Measurements from ENCODE around the gene HEXIM2.

The HEXIM2 gene

DNA sequence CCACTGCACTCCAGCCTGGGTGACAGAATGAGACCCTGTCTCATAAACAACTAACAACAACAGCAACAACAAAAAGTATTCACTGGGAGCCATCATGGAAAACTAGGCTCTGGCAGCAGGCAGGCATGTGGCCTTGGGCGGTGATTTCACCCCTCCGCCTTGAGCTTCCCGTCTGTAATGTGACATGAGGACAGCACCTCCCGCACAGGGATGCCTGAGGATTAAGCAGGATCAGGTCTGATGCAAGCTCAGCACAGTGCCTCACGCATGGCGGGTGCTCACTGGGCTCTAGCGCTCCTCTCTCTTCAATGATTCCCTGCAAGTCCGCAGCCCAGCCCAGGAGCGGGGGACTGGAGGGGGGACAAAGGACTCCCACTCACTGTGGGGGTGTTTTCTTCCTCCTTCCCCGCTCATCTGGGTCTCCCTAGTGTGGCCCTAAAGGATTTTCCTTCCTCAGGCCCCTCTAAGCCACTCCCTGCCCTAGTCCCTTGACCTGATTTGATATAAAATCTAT is 32.2 kb upstream of the HEXIM2 start:
- Histone ChIP-seq H3K36me3 (ENCODE audit: insufficient read depth, low read length) (no peaks in the 10 kb centered on the region), H3K4me2 (ENCODE audit: low read length) (no peak overlapping the region), H3K4me3 (ENCODE audit: low read length) (no peak overlapping the region), H3K4me1 (ENCODE audit: control insufficient read depth, insufficient read depth, low read length) (peaks cover 43% of the 10 kb centered on the region), H3K9ac (ENCODE audit: low read depth, low read length) (no peak overlapping the region), H3K9me3 (replicated peaks; ENCODE audit: low read length) (no peaks in the 10 kb centered on the region), H3K27me3 (ENCODE audit: control insufficient read depth, insufficient read depth, low read length) (no peaks in the 10 kb centered on the region)

DNA sequence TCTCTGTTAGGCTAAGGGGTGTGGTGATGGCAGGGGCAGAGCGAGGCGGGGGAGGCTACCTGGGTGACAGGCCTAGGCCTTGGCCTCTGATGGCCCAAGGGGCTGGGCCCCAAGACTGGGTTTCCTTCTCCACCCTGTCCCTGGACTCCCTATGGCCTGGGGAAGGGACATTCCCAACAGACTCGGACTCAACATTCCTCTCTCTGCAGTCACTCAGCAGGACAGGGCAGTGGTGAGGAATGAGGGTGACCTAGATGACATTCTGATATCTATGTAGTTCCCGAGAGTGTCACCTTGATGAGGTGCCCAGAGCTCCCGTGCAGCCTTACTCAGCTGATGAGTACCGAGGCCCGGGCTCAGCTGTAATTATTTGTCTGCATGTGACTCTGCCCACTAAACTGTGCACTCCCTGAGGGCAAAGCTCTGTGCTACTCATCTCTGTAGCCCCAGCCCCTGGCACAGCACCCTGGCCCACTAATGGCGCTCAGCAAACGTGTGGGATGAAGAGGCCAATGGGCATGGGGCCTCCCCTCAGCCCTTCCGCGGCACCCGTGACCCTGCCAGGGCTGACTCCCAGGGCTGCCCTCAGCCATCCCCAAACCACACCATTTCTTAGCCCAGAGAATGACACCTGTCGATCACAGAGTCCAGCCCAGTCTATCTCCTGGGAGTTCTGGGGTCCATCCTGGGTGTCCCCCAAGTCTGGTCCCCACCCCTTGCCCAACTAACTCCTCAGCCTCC is 31.6 kb upstream of the HEXIM2 start:
- no peak overlapping the region for H3K4me2 ChIP-seq (ENCODE audit: low read length)
- H3K4me1 ChIP-seq (ENCODE audit: control insufficient read depth, insufficient read depth, low read length) = peaks cover 39% of the 10 kb centered on the region
- H3K4me3 ChIP-seq (ENCODE audit: low read length) = no peak overlapping the region
- no peaks in the 10 kb centered on the region for H3K27me3 ChIP-seq (ENCODE audit: control insufficient read depth, insufficient read depth, low read length)
- H3K9me3 ChIP-seq (replicated peaks; ENCODE audit: low read length) = no peaks in the 10 kb centered on the region
- H3K9ac ChIP-seq (ENCODE audit: low read depth, low read length) = no peak overlapping the region
- no peaks in the 10 kb centered on the region for H3K36me3 ChIP-seq (ENCODE audit: insufficient read depth, low read length)

DNA sequence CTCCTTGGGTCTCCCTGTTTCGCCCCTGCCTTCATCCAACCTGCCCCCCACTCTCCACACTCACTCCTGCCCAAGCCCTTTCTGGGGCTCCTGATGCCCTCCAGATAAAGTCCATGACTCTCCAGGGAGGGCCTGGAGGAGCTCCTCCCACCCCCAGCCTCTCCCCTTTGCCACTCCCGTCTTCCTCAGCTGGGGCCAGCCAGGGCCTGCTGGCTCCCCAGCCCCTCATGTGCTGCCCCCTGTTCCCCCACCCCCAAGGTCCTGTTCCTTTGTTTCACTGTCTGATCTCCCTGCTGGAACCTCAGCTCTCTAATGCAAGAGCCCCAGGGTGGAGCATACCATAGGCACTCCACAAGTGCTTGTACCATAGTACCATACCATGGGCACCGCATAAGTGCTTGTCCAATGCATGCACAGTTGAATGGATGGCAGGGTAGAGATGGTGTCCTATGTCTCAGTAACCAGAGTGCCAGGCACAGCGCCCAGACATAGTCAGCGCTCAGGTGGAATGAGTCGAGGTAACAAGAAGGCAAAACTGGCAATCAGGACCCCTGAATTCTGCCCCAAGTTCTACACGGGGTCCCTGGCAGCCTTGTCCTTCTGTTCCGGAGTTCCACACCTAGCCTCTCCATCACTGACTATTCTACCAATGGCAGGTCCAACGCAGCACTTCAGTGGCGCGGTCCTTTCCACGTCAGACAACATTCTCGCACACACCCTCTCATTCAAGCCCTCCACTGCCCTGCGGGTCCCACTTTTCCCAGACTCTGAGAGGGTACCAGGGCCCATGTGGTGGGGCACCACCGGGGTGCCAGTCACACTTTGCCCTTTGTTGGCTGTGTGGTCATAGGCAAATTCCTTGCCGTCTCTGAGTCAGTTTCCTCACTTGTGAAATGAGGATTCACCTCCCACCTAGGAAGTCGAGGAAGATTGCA is 30.7 kb upstream of the HEXIM2 start:
- H3K4me1 ChIP-seq (ENCODE audit: control insufficient read depth, insufficient read depth, low read length) = peaks cover 43% of the 10 kb centered on the region
- no peaks in the 10 kb centered on the region for H3K36me3 ChIP-seq (ENCODE audit: insufficient read depth, low read length)
- H3K9me3 ChIP-seq (replicated peaks; ENCODE audit: low read length) = no peaks in the 10 kb centered on the region
- peak overlapping the region; percentile 100 for H3K4me2 ChIP-seq (ENCODE audit: low read length)
- H3K27me3 ChIP-seq (ENCODE audit: control insufficient read depth, insufficient read depth, low read length) = no peaks in the 10 kb centered on the region
- peak overlapping the region; percentile 96 for H3K4me3 ChIP-seq (ENCODE audit: low read length)
- no peak overlapping the region for H3K9ac ChIP-seq (ENCODE audit: low read depth, low read length)

DNA sequence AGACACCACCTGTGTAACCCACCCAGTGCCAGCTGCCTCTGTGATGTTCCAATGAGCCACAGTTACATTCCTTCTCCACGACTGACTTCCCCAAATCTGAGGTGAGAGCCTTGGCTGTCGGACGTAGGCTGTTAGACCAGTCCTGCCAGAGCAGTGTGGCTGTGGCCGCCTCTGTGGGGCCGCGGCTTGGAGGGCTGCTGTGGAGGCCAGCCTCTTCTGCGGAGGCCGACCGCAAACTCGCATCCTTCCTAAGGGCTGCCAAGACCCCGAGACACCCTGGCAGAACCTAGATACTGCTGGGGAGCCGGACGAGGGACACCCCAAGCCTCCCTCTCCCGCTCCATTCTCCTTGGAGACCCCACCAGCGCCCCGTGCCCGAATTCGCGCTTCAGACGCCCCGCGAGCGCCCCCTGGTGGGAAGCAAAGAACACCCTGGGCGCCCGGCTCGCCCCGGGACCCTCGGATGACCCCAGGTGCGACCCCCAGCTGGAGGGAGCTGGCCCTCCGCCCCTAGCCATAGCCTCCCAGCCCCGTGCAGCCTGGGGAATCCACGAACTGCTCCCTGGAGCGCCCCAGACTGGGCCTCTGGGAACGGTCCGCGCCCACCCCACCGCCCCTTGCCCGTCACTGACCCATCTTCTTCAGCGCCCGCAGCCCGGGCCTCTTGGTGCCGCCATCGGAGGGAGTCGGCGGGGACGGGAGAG is 29.9 kb upstream of the HEXIM2 start:
- Histone ChIP-seq H3K4me1 (ENCODE audit: control insufficient read depth, insufficient read depth, low read length) (peaks cover 46% of the 10 kb centered on the region), H3K4me2 (ENCODE audit: low read length) (peak overlapping the region; percentile 100), H3K9ac (ENCODE audit: low read depth, low read length) (peak overlapping the region; percentile 91), H3K27me3 (ENCODE audit: control insufficient read depth, insufficient read depth, low read length) (no peaks in the 10 kb centered on the region), H3K36me3 (ENCODE audit: insufficient read depth, low read length) (no peaks in the 10 kb centered on the region), H3K4me3 (ENCODE audit: low read length) (peak overlapping the region; percentile 96), H3K9me3 (replicated peaks; ENCODE audit: low read length) (no peaks in the 10 kb centered on the region)

DNA sequence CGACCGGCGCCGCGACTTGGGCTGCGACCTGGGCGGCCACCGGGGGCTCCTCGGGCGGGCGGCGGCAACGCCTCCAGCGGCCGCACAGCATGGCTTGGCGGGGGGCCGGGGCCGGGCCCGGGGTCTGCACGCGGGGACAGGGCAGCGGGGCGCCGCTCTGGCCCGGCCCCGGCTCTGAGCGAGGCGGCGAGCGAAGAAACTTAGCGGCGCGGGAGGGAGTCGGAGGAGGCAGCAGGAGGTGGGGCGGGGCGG is 29.4 kb upstream of the HEXIM2 start, which contains the start of gene PLCD3:
PLCD3 (minus strand) TSS at position 196 of the 252 bp plus-strand sequence; CDS start at position 91, 105 bp downstream.
- Histone ChIP-seq H3K36me3 (ENCODE audit: insufficient read depth, low read length) (no peaks in the 10 kb centered on the region), H3K4me1 (ENCODE audit: control insufficient read depth, insufficient read depth, low read length) (peaks cover 44% of the 10 kb centered on the region), H3K9ac (ENCODE audit: low read depth, low read length) (peak within 1 kb of the TSS; percentile 91), H3K27me3 (ENCODE audit: control insufficient read depth, insufficient read depth, low read length) (no peaks in the 10 kb centered on the region), H3K4me3 (ENCODE audit: low read length) (peak within 1 kb of the TSS; percentile 96), H3K4me2 (ENCODE audit: low read length) (peak within 1 kb of the TSS; percentile 100), H3K9me3 (replicated peaks; ENCODE audit: low read length) (no peaks in the 10 kb centered on the region)

DNA sequence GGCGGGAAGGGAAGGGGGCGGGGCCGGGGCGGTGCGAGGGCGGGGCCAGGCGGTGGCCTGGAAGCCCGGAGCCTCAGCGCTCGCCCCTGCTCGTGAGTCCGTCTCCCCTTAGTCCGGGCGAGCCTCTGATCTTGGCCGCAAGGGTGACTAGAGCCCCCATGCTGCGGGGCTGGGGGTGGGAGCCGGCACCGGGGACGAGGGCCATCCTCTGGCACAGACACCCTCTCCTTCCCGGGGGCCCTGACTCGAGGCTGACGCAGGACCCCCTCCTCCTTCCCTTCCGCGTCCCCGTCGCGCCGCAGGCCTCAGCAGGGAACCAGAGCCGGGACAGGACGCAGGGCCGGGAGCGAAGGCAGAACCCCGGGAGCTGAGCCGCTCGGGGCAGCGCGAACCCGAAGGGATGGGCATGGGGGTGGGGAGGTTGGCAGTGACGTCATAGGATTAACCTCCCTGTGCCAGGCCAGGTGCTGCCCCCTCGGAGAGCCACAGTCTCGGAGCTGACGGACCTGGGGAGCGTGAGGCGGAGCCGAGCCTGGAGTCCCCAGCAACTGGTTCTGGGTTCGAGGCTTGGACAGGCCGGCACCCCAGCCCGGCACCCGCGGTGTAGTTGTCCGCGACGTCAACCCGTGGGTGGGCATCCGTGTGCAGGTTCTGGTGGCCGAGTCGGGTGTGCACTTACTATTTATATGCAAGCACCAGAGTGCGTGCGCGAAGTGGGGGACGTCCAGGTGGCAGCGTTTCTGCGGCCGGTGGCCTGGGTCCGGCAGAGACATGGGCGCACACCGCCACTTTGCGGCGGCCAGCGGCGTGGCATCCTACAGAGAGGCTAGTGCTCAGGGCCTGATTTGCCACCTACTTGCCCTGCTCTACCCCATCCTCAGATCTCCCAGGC is 28.9 kb upstream of the HEXIM2 start:
- Histone ChIP-seq H3K9me3 (replicated peaks; ENCODE audit: low read length) (no peaks in the 10 kb centered on the region), H3K9ac (ENCODE audit: low read depth, low read length) (peak overlapping the region; percentile 91), H3K36me3 (ENCODE audit: insufficient read depth, low read length) (no peaks in the 10 kb centered on the region), H3K4me2 (ENCODE audit: low read length) (peak overlapping the region; percentile 100), H3K4me3 (ENCODE audit: low read length) (peak overlapping the region; percentile 96), H3K27me3 (ENCODE audit: control insufficient read depth, insufficient read depth, low read length) (no peaks in the 10 kb centered on the region), H3K4me1 (ENCODE audit: control insufficient read depth, insufficient read depth, low read length) (peaks cover 38% of the 10 kb centered on the region)

DNA sequence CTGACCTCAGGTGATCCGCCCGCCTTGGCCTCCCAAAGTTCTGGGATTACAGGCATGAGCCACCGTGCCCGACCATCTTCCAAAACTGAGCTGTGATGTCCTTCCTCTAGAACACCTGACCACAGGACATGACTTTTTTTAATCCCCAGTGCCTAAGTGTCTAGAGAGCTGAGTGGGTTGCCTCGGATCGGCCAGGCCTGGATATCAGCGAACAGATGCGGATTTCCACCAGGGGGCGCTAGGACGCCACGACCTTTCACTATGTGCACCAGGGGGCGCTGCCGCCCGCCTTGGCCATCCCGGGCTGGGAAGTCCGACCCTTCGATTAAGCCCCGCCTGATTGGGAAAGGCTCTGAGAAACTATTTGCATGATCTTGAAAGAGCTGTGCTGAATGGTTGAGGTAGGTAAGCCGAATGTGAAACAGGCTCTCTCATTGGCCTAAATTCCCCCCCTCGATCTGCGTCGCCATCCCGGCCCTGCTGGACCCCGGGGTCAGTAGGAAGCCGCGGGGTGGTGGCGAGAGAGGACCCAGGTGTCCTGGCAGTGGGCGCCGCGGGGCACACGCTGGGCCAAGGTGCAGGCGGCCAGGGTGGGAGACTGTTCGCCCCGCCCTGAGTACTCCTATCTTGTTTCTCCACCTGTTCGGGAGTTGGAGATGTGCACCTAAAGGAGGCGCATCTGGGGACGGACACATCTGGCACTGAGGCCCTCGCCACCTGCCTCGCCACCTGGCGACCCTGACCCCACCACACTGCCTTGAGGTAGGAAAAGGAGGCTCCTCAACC is 26.3 kb upstream of the HEXIM2 start, which contains the start of gene ACBD4:
ACBD4 (plus strand) TSS at position 496 of the 786 bp plus-strand sequence. CDS start 458 bp downstream, outside the sequence.
- peaks cover 21% of the 10 kb centered on the region for H3K4me1 ChIP-seq (ENCODE audit: control insufficient read depth, insufficient read depth, low read length)
- peak within 1 kb of the TSS; percentile 72 for H3K9ac ChIP-seq (ENCODE audit: low read depth, low read length)
- no peaks in the 10 kb centered on the region for H3K27me3 ChIP-seq (ENCODE audit: control insufficient read depth, insufficient read depth, low read length)
- H3K9me3 ChIP-seq (replicated peaks; ENCODE audit: low read length) = no peaks in the 10 kb centered on the region
- H3K4me2 ChIP-seq (ENCODE audit: low read length) = peak within 1 kb of the TSS; percentile 95
- H3K4me3 ChIP-seq (ENCODE audit: low read length) = peak within 1 kb of the TSS; percentile 80
- H3K36me3 ChIP-seq (ENCODE audit: insufficient read depth, low read length) = no peaks in the 10 kb centered on the region

DNA sequence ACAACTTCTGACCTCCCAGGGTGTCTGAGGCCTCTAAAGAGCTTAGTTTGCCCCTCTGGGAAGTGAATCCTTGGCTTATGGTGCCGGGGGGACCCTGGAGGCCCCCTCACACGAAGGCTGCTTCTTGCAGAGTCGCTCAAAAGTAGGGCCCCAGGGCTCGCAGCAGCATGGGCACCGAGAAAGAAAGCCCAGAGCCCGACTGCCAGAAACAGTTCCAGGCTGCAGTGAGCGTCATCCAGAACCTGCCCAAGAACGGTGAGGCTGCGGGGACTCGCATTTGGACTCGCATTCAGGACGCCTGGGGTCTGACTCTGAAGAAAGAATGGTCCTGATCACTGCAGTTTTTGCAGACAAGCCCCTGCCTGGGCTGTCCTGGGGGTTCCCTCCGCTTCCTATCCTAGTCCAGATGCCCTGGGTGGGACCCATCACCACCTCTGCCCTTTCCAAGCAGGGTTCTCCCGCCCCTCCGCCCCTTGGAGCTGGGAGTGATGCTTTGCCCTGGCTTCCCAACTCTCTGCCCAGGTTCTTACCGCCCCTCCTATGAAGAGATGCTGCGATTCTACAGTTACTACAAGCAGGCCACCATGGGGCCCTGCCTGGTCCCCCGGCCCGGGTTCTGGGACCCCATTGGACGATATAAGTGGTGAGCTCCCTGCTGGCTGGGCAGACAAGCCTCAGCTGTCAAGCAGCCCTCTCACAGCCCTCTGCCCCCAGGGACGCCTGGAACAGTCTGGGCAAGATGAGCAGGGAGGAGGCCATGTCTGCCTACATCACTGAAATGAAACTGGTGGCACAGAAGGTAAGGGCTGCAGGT is 25.5 kb upstream of the HEXIM2 start:
- Histone ChIP-seq H3K4me1 (ENCODE audit: control insufficient read depth, insufficient read depth, low read length) (peaks cover 17% of the 10 kb centered on the region), H3K4me3 (ENCODE audit: low read length) (peak overlapping the region; percentile 80), H3K4me2 (ENCODE audit: low read length) (peak overlapping the region; percentile 95), H3K9ac (ENCODE audit: low read depth, low read length) (peak overlapping the region; percentile 72), H3K27me3 (ENCODE audit: control insufficient read depth, insufficient read depth, low read length) (no peaks in the 10 kb centered on the region), H3K9me3 (replicated peaks; ENCODE audit: low read length) (no peaks in the 10 kb centered on the region), H3K36me3 (ENCODE audit: insufficient read depth, low read length) (no peaks in the 10 kb centered on the region)

DNA sequence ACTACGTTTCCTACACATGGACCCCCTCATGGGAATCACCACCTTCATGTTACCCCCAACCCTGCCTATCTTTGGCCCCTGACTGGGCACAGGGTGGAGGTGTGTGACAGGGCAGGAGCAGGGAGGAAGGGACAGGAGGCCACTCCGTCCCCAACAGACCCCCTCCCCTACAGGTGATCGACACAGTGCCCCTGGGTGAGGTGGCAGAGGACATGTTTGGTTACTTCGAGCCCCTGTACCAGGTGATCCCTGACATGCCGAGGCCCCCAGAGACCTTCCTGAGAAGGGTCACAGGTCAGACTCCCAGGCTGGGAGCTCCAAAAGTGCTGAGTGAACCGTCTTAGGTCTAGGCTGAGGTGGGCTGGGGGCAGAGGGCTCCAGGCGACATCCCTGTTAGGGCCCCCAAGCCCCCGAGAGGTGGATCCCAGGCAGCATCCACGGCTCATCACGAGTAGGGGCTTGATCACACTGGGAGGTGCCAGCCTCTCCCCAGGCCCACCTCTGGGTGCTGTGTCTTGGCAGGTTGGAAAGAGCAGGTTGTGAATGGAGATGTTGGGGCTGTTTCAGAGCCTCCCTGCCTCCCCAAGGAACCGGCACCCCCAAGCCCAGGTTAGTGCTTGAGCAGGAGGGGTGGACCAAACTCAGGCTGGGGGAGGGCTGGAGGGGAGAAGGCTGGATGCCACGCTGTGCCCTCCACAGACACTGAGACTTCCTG is 24.7 kb upstream of the HEXIM2 start:
- H3K36me3 ChIP-seq (ENCODE audit: insufficient read depth, low read length) = no peaks in the 10 kb centered on the region
- peaks cover 10% of the 10 kb centered on the region for H3K4me1 ChIP-seq (ENCODE audit: control insufficient read depth, insufficient read depth, low read length)
- no peak overlapping the region for H3K4me3 ChIP-seq (ENCODE audit: low read length)
- H3K9ac ChIP-seq (ENCODE audit: low read depth, low read length) = no peak overlapping the region
- H3K27me3 ChIP-seq (ENCODE audit: control insufficient read depth, insufficient read depth, low read length) = no peaks in the 10 kb centered on the region
- H3K4me2 ChIP-seq (ENCODE audit: low read length) = no peak overlapping the region
- no peaks in the 10 kb centered on the region for H3K9me3 ChIP-seq (replicated peaks; ENCODE audit: low read length)

Data from skeletal muscle satellite cell (primary cell).